Prostate gland (tissue), 2 donors: ENCODE data around the gene GPAT3. TPM values are rescaled to one million over a fixed set of nuclear protein-coding genes. Genes with fewer than 3 reads are reported as not detected.

Experiments used
- DNase-seq: peaks from one replicate; pipeline ENCODE4 v3.0.0-alpha.2; 2019; ENCODE audit warnings: low spot score
- H3K27ac ChIP-seq, 2 donors: fragments of 200-600 bp; sonication (generic); 2 replicates each; pipeline ENCODE4 v1.5.1; 2017 to 2019
- H3K27me3 ChIP-seq: fragments of 200-600 bp; sonication (generic); replicated peaks from 2 replicates; pipeline ENCODE4 v1.5.1; 2019; ENCODE audit not compliant: insufficient read depth
- H3K36me3 ChIP-seq, 2 donors: fragments of 200-600 bp; sonication (generic); 1 replicate in 1 of 2; 2 replicates in 1 of 2; pipeline versions ENCODE4 v1.5.1 to v1.8.1; 2017 to 2019
- H3K4me1 ChIP-seq: fragments of 200-600 bp; sonication (generic); replicated peaks from 2 replicates; pipeline ENCODE4 v1.5.1; 2019
- H3K4me3 ChIP-seq, 2 donors: fragments of 200-600 bp; sonication (generic); 2 replicates each; pipeline ENCODE4 v1.5.1; 2017 to 2019
- H3K9me3 ChIP-seq: fragments of 200-600 bp; sonication (generic); 2 replicates; pipeline ENCODE4 v1.5.1; 2017
- CTCF ChIP-seq, 4 experiments: fragments of 200-600 bp in 2 of 4; fragments of 450-650 bp in 2 of 4; sonication (generic) in 2 of 4; IDR thresholded peaks; 1 replicate in 3 of 4; 2 replicates in 1 of 4; pipeline ENCODE4 v1.5.1; 2016 to 2019; ENCODE audit warnings: antibody characterized with exemption in 4 of 4, mild to moderate bottlenecking in 2 of 4, moderate library complexity in 2 of 4
- POLR2A ChIP-seq: fragments of 450-650 bp; IDR thresholded peaks from one replicate; pipeline ENCODE4 v1.6.1; 2016; ENCODE audit warnings: antibody characterized with exemption, mild to moderate bottlenecking
- POLR2AphosphoS5 ChIP-seq: sonication (generic); formaldehyde crosslinking; IDR thresholded peaks from one replicate; pipeline ENCODE4 v1.6.1; 2017; ENCODE audit warnings: antibody characterized with exemption
- WGBS: methylation state at CpG from one replicate; pipeline ENCODE4 v1.1.5; 2018; 5-methylcytosine and 5-hydroxymethylcytosine counted together
- intact Hi-C: fragments of 100-400 bp; cut with DNase I; formaldehyde crosslinking; loops from one replicate; pipeline ENCODE4 v1.14.2; 2022
- total RNA-seq, 2 donors: library from RNA; depleted of rRNA; stranded (reverse); fragments of >200 nt; gene quantifications; one replicate each; pipeline ENCODE4 v1.1.0, GENCODE V29; 2016

Gene GPAT3
- total RNA-seq, 2 donors from 2014 or later: 1.2 to 3.7 TPM

GRCh38 chr4:83558680-83559079 is 22.8 kb downstream of the GPAT3 start:
- 37% methylated on average over 1 of the region's 1 CpG for WGBS
- H3K9me3 ChIP-seq: no peaks in the 10 kb centered on the region

GRCh38 chr4:83560523-83560922 is 24.6 kb downstream of the GPAT3 start:
- DNase-seq: no peak
- no peaks in the 10 kb centered on the region for H3K4me1 ChIP-seq
- no peaks in the 10 kb centered on the region for H3K9me3 ChIP-seq
- no peaks in the 10 kb centered on the region for H3K27me3 ChIP-seq
- TF ChIP-seq CTCF (IDR thresholded peaks at IDR 0.05): no peak
- no peak for TF ChIP-seq POLR2A
- no peak for TF ChIP-seq POLR2AphosphoS5
- WGBS: 77% methylated on average over 3 of the region's 3 CpGs
- H3K27ac ChIP-seq: no peak overlapping the region
- no peaks in the 10 kb centered on the region for H3K36me3 ChIP-seq
- intact Hi-C loops: no loop called here
- H3K4me3 ChIP-seq: no peak overlapping the region

More at GRCh38 chr4:83558680-83559079, 22.8 kb downstream of the GPAT3 start:
- DNase-seq: no peak
- Histone ChIP-seq H3K4me1 (no peaks in the 10 kb centered on the region), H3K27me3 (no peaks in the 10 kb centered on the region), H3K27ac (no peak overlapping the region), H3K4me3 (no peak overlapping the region), H3K36me3 (no peaks in the 10 kb centered on the region)
- TF ChIP-seq POLR2AphosphoS5: no peak
- no peak for TF ChIP-seq CTCF (IDR thresholded peaks at IDR 0.05)
- TF ChIP-seq POLR2A: no peak
- intact Hi-C loops: no loop called here

GRCh38 chr4:83561381-83561780 is 25.5 kb downstream of the GPAT3 start:
- H3K36me3 ChIP-seq: no peaks in the 10 kb centered on the region
- 55% methylated on average over 2 of the region's 2 CpGs for WGBS
- intact Hi-C loops: no loop called here
- no peak overlapping the region for H3K4me3 ChIP-seq
- H3K4me1 ChIP-seq: no peaks in the 10 kb centered on the region
- no peaks in the 10 kb centered on the region for H3K27me3 ChIP-seq
- no peaks in the 10 kb centered on the region for H3K9me3 ChIP-seq
- H3K27ac ChIP-seq: no peak overlapping the region
- no peak for DNase-seq
- TF ChIP-seq POLR2AphosphoS5 (no peak), POLR2A (no peak), CTCF (IDR thresholded peaks at IDR 0.05) (no peak)

GRCh38 chr4:83563998-83564397 is 28.1 kb downstream of the GPAT3 start:
- Histone ChIP-seq H3K27ac (no peak overlapping the region), H3K27me3 (no peaks in the 10 kb centered on the region), H3K4me3 (no peak overlapping the region), H3K36me3 (no peaks in the 10 kb centered on the region), H3K9me3 (no peaks in the 10 kb centered on the region), H3K4me1 (no peaks in the 10 kb centered on the region)
- WGBS: 90% methylated on average over 1 of the region's 1 CpG
- intact Hi-C loops: no loop called here
- TF ChIP-seq POLR2AphosphoS5 (no peak), POLR2A (no peak)
- no peak for DNase-seq

- H3K4me3 ChIP-seq: no peak overlapping the region
- H3K9me3 ChIP-seq: no peaks in the 10 kb centered on the region
- H3K36me3 ChIP-seq: no peaks in the 10 kb centered on the region
- 86% methylated on average over 3 of the region's 3 CpGs for WGBS
- no peak for DNase-seq
- TF ChIP-seq POLR2A (no peak), CTCF (IDR thresholded peaks at IDR 0.05) (no peak), POLR2AphosphoS5 (no peak)
- no peaks in the 10 kb centered on the region for H3K4me1 ChIP-seq
- H3K27ac ChIP-seq: no peak overlapping the region
- intact Hi-C loops: no loop called here
- no peaks in the 10 kb centered on the region for H3K27me3 ChIP-seq
Observed at GRCh38 chr4:83568062-83568461, 32.2 kb downstream of the GPAT3 start.
